ENCODE data around the gene GBX1.

GBX1 gene

GRCh38 chr7:151193203-151193978, 25.9 kb upstream of the GBX1 start:
- DNase-seq = no peak

DNA sequence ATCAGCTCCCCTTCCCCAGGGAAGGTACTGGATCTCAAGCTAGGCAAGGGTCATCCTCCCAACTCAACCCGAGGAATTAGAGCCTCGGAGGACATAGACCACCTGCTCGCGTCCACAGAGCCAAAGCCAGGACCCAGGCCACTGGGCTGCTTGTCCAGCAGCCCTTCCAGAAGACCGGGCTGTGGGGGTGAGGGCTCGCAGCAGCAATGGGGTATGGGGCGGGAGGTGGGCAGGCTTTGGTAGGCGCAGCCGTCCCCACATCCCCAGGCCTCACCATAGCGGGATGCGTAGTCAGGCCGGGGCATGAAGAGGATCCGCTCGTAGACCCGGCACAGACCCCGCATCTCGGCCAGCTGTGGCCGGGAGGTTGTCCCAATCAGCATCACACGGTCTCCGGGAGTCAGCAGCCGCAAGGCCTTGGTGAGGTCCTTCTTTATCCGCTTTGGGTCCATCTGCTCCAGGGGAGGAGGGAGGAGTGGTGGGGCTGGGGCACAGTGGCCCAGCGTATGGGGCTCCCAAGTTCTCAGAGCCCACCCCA, 24.6 kb upstream of the GBX1 start:
- no peak for DNase-seq

- no peak for DNase-seq
Measured at GRCh38 chr7:151191544-151191943, 24.1 kb upstream of the GBX1 start.

DNA sequence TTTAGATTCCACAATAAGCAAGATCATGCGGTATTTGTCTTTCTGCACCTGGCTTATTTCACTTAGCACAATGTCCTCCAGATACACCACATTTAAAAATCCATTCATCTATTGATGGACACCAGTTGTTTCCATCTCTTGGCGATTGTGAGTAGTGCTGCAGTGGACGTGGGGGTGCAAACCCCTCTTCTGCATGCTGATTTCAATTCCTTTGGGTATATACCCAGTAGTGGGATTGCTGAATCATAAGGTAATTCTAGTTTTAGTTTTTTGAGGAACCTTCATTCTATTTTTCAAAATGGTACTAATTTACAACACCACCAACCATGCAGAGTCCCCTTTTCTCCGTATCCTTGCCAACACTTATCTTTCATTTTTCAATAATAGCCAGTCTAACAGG, 21.5 kb upstream of the GBX1 start:
- no peak for DNase-seq

DNA sequence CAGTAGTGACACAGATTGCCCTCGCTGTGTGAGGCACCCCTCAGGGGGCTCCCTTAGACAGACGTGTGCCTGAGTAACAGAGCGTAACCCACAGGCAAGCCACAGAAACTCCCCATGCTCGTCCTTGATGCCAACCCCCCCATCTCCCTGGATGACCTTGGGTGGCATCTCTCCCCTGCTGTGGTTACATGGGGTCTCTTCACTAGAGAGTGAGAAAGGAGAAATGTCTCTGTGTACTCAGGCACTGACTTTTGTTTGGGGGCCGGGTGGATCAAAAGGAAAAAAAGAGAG, 20.7 kb upstream of the GBX1 start:
- DNase-seq = no peak

DNA sequence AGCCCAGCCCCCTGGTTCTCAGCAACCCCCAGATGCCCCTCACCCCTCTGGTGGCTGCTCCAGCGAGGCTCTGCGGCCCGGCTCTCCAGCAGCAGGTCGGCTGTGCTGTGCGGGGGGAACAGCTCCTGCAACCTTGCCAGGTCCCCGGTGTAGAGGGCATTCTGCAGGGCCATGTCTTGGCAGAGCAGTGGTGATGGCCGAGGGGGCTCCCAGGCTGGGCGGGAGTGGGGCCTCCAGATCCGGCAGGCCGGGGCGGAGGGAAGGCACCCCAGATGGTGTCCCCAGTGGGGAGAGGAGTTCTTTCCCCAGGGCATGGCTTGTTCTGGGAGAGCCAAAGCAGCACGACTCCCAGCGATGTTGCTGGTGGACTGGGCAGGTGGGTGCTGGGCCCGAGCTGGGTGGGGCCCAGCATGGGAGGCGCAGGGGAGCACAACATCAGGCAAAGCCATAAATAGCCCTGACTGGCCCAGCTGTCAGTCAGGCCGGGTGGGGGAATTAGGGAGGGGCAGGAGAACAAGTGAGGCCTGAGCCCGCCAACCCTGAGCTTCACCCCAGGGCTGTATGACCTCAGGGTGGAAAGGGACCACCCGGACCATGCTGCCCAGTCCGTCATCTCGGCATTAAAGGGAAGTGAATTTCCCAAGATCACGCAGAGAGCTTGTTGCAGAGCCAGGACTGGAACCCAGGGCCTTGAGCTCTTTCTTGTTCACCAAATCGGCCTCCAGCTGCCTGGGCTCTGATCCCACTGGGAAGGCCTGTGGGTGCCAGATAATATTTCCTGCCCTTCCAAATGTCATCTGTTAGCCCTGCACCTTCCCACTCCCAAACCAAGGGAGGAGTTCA, 20.1 kb upstream of the GBX1 start:
- DNase-seq = no peak

GRCh38 chr7:151186640-151187408, 19.3 kb upstream of the GBX1 start, which contains the start of gene ASB10:
ASB10 (minus strand) TSS chr7:151187250; CDS start chr7:151187130, 120 bp downstream.
- DNase-seq = no peak

DNA sequence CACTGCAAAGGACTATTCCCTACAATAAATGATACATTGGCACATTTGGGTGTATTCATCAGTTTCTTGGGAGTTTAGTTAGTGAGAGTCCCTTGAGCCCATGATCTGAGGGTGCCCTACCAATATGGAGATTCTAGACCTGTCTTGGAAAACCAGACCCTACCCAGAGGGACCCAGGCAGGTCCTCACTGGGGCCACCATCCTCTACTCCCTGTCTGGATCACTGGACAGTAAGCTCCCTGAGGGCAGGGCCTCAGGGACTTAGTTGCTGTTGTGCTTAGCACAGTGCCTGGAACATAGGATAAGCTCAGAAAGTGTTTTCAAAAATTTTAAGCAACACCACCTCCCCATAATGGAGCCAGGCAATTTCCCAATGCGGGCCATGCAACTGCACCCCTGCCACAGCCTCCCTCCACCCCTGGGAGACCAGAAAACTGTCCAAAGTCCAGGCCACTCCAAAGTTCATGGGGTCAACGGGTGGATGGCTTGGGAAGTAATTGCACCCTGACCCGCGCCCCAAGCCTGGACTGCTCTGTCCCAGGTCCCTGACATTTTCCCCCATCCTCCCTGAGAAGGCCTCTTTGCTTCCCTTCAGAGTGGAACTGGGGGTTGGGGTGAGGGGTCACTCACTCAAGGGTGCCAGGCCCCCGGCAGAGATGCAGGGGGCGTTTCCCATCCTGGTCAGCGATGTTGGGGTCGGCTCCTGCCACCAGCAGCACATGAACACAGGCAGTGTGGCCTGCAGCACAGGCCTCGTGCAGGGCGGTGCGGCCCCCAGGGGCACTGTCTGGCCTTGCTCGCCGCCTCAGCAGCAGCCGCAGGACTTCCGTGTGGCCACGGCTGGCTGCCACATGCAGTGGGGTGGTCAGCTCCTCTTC, 18.5 kb upstream of the GBX1 start:
- no peak for DNase-seq

DNA sequence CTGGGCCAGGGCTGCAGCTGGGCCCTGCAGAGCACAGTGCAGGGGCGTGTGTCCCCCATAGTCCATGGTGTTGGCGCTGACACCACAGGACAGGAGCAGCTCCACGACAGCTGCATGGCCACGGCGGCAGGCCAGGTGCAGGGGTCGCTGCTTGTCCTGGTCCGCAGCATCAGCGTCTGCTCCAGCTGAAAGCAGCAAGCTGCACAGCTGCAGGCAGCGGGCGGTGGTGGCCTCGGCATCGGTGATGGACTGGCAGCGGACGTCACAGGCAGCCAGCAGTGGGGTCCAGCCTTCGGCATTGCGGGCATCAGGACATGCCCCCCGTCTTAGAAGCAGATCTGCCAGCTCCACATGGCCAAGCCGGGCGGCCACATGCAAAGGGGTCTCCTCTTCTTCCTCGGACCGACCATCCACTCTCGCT, 13.5 kb upstream of the GBX1 start:
- no peak for DNase-seq

- DNase-seq = no peak
Measured at GRCh38 chr7:151179946-151180345, 12.5 kb upstream of the GBX1 start.

DNA sequence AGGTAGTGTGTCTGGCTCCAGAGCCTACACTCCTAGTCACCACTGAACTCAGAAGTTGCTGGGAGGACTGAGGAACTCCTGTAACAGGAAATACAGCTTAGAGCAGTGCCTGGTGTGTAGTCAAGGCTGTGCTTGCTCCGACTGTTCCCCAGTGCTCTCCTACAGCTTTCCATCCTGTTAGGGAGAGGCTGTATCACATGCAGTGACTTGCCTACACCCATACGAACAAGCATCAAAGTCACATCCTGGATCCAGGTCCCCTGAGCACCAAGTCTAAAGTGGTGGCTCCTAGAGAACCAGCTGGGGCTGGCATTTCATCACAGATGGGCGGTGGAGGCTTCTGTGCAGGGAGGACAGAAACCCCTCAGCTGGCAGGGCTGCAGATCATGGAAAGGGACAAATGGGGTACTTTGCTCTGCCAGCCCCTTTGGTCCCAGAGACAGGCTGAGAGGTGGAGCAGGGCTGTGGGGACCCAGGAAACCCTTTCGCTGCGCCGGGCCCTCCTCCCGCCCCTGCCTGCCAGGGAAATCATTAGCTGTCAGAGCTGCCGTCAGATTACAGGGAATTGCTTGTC, 11.9 kb upstream of the GBX1 start:
- DNase-seq = no peak

GRCh38 chr7:151178831-151179230, 11.3 kb upstream of the GBX1 start:
- DNase-seq = no peak

DNA sequence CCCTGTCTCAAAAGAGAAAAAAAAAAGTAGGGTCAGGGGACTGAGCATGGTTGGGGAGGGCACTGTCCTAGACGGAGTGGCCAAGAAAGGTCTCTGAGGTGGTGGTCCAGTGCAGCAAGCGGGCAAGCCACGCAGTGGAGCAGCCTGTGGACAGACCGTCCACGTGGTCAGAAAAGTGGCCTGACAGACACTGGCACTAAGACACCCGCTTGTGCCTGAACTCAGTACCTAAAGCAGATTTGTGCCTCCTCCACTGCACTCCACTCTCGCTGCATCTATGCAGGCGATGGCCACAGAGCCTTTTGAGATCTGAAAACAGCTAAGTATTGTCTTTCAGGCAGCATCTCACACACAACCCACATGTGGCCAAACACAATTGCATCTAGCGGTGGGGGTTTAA, 10.7 kb upstream of the GBX1 start:
- DNase-seq = no peak

GRCh38 chr7:151177310-151177709, 9.8 kb upstream of the GBX1 start:
- no peak for DNase-seq

- DNase-seq = no peak
Measured at GRCh38 chr7:151176401-151176800, 8.9 kb upstream of the GBX1 start.

GRCh38 chr7:151175793-151176311, 8.4 kb upstream of the GBX1 start:
- no peak for DNase-seq

GRCh38 chr7:151175047-151175792, 7.7 kb upstream of the GBX1 start:
- no peak for DNase-seq

DNA sequence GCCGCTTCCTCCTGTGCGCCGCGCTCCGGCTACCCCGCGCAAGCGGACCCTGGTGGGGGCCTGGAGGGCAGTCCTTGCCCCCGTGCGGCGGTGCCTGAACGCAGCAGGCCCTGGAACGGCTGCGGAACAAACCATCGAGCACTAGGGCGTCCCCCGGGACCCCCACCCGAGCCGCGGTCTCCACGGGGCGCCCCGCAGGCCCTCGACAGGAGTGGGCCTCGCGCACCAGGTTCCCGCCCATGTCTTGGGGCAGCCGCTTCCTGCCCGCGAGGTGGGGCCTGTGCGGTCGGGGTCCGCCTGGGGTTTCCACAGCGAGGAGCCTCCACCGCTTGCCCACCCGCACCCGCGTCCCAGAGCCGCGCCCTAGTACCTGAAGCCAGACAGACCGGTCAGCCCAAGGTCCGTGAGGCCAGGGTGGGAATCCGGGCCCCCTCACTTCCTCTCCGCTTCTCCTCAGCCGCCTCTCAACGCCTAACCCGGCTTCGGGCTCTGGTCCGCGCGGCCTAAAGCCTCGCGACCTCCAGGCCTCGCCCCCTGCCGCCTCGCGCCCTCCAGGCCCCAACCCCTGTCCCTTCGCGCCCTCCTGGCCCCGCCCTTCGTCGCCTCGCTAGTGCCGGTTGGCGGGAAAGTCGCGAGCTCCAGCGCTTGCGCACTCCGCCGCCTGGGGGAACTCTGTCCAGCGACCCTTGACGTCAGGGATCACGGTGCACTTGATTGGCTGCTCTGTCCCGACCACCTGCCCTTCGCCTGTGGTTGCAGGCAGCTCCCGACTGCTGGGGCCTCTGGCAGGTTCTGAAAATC, 7.0 kb upstream of the GBX1 start:
- DNase-seq = peak in 1 of 2 donors; percentile 14

- DNase-seq = no peak
Measured at GRCh38 chr7:151173386-151174245, 6.1 kb upstream of the GBX1 start.
